Mucosa of gallbladder (tissue), 1 donor: Measurements from ENCODE around the gene GADD45A. TPM values are rescaled to one million over a fixed set of nuclear protein-coding genes. Genes with fewer than 3 reads are reported as not detected.

ENCODE experiments used
- DNase-seq: peaks from one replicate; pipeline ENCODE4 v3.0.0-alpha.2; 2020; ENCODE audit warnings: low spot score
- total RNA-seq: library from RNA; stranded (reverse); gene quantifications from one replicate; pipeline ENCODE4 v1.2.1, GENCODE V29; 2021
- donor health status: DM: no; HTN: no; CAD: no.

The GADD45A gene
- total RNA-seq, 1 donor from 2014 or later, result 60.9 TPM

- no peak for DNase-seq
These were observed 3.7 kb downstream of the GADD45A start for GRCh38 chr1:67688526-67689219.

- no peak for DNase-seq
These were observed 4.4 kb downstream of the GADD45A start for GRCh38 chr1:67689267-67690017.

GRCh38 chr1:67690018-67690363 is 5.0 kb downstream of the GADD45A start:
- DNase-seq, result no peak

- DNase-seq, result no peak
These were observed 5.4 kb downstream of the GADD45A start for GRCh38 chr1:67690411-67690810.

- no peak for DNase-seq
These were observed 6.7 kb downstream of the GADD45A start for GRCh38 chr1:67691712-67692111.

GRCh38 chr1:67695963-67696362 is 11.0 kb downstream of the GADD45A start:
- DNase-seq, result no peak

GRCh38 chr1:67696708-67697107 is 11.7 kb downstream of the GADD45A start:
- DNase-seq, result no peak

GRCh38 chr1:67700220-67700619 is 15.2 kb downstream of the GADD45A start:
- DNase-seq, result no peak

- no peak for DNase-seq
These were observed 15.8 kb downstream of the GADD45A start for GRCh38 chr1:67700692-67701410.

- DNase-seq, result no peak
These were observed 16.9 kb downstream of the GADD45A start for GRCh38 chr1:67701876-67702275.

- DNase-seq, result no peak
These were observed 19.4 kb downstream of the GADD45A start for GRCh38 chr1:67704351-67704750.

GRCh38 chr1:67705735-67706453 is 20.9 kb downstream of the GADD45A start:
- no peak for DNase-seq

- peak; percentile 36 for DNase-seq
These were observed 23.6 kb downstream of the GADD45A start for GRCh38 chr1:67708606-67709005.

- no peak for DNase-seq
These were observed 25.4 kb downstream of the GADD45A start for GRCh38 chr1:67710417-67710816.

- DNase-seq, result no peak
These were observed 26.3 kb downstream of the GADD45A start for GRCh38 chr1:67711158-67711854.

- no peak for DNase-seq
These were observed 26.8 kb downstream of the GADD45A start for GRCh38 chr1:67711855-67712212.

GRCh38 chr1:67713057-67713846 is 28.3 kb downstream of the GADD45A start:
- DNase-seq, result peak; percentile 65

- no peak for DNase-seq
These were observed 30.8 kb downstream of the GADD45A start for GRCh38 chr1:67715819-67716218.

GRCh38 chr1:67716800-67717199 is 31.8 kb downstream of the GADD45A start:
- DNase-seq, result no peak

- no peak for DNase-seq
These were observed 32.9 kb downstream of the GADD45A start for GRCh38 chr1:67717876-67718275.
